ENCODE measurements around the gene TAF1B.

The TAF1B gene

DNA sequence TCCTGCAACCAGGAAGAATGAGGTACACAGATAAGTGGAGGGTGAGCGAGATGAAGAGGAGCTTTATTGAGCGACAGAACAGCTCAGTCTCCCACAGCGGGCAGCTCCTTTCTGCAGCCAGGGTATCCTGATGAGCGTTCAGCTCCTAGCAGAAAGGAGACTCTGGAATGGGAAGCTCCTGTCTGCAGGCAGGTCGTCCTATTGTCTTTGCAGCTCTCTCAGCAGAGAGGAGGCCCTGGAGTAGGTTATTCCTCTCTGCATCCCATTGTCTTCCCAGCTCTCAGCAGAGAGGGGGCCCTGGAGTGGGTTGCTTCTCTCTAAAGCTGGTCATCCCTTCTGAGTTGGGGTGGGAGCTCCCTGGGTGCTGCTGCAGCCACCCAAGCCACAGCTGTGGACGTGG is 41.2 kb downstream of the TAF1B start:
- TF ChIP-seq CEBPB (IDR thresholded peaks at IDR 0.05), result no peak
- TF ChIP-seq CREB1 (IDR thresholded peaks at IDR 0.05; ENCODE audit: low read depth), result no peak
- TF ChIP-seq REST (IDR thresholded peaks at IDR 0.05; ENCODE audit: low read depth), result no peak

DNA sequence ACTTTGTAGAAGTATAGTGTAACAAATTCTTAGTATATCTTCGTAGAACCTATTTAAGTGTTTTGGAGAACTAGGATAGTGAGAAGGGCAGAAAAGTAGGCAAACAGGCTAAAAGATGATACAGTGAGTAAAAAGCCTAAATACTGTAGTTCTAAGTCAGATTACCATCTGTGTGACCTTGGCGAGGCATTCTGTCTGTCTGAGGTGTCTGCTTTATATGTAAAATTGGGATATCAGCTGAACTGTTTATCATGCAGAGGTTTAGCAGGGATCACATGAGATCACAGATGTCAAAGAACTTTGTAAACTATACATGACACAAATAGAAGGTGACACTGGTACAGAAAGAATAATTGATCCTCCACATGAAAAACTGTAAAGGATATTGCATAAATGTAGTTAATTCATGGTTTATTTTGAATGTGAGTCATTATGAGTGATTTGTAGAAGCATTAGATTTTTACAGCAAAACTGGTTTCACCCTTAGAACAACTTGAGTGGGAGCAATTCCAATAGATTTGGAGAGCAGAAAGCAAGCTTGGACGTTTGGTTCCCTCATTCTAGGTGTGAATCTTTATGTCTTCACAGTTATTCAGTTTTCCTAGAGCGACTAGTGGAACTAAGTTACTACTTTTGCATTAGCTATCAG is 41.9 kb downstream of the TAF1B start:
- no peak for TF ChIP-seq EGR1 (IDR thresholded peaks at IDR 0.05)
- no peak for TF ChIP-seq TAF1 (IDR thresholded peaks at IDR 0.05; ENCODE audit: low read depth)
- no peak for TF ChIP-seq TCF12 (IDR thresholded peaks at IDR 0.05; ENCODE audit: low read depth)
- no peak for TF ChIP-seq RAD21 (IDR thresholded peaks at IDR 0.05; ENCODE audit: low read depth)
- TF ChIP-seq TEAD4 (IDR thresholded peaks at IDR 0.05), result no peak
- no peak for TF ChIP-seq CREB1 (IDR thresholded peaks at IDR 0.05; ENCODE audit: low read depth)
- no peak for TF ChIP-seq ZBTB7A (IDR thresholded peaks at IDR 0.05; ENCODE audit: low read depth)
- no peak for TF ChIP-seq REST (IDR thresholded peaks at IDR 0.05; ENCODE audit: low read depth)
- no peak for TF ChIP-seq YY1 (IDR thresholded peaks at IDR 0.05; ENCODE audit: low read depth)
- TF ChIP-seq NFIC (IDR thresholded peaks at IDR 0.05), result no peak
- TF ChIP-seq EP300 (IDR thresholded peaks at IDR 0.05; ENCODE audit: borderline replicate concordance), result no peak
- no peak for TF ChIP-seq CEBPB (IDR thresholded peaks at IDR 0.05)
- no peak for TF ChIP-seq FOXM1 (IDR thresholded peaks at IDR 0.05; ENCODE audit: borderline replicate concordance, low read depth)
- TF ChIP-seq USF1 (IDR thresholded peaks at IDR 0.05), result no peak
- TF ChIP-seq MAX (IDR thresholded peaks at IDR 0.05), result no peak

DNA sequence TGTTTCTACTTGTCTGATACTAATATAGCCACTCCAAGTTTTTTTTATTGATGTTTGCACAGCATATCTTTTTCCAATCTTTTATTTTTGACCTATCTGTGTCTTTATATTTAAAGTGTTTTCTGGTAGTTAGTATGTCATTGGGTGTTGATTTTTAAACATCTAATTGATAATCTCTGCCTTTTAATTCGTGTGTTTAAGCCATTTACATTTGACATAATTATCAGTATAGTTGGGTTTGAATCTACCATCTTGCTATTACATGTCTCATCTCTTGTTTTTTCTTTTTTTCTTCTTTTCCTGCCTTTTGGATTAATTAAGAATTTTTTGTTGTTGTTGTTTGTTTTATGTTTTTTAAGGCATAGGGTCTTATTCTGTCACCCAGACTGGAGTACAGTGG is 44.2 kb downstream of the TAF1B start:
- TF ChIP-seq CEBPB (IDR thresholded peaks at IDR 0.05) (no peak), CREB1 (IDR thresholded peaks at IDR 0.05; ENCODE audit: low read depth) (no peak), RAD21 (IDR thresholded peaks at IDR 0.05; ENCODE audit: low read depth) (no peak), NFIC (IDR thresholded peaks at IDR 0.05) (no peak), TCF12 (IDR thresholded peaks at IDR 0.05; ENCODE audit: low read depth) (no peak), EP300 (IDR thresholded peaks at IDR 0.05; ENCODE audit: borderline replicate concordance) (no peak), MAX (IDR thresholded peaks at IDR 0.05) (no peak), EGR1 (IDR thresholded peaks at IDR 0.05) (no peak), FOXM1 (IDR thresholded peaks at IDR 0.05; ENCODE audit: borderline replicate concordance, low read depth) (no peak), USF1 (IDR thresholded peaks at IDR 0.05) (no peak), REST (IDR thresholded peaks at IDR 0.05; ENCODE audit: low read depth) (no peak), YY1 (IDR thresholded peaks at IDR 0.05; ENCODE audit: low read depth) (no peak), TAF1 (IDR thresholded peaks at IDR 0.05; ENCODE audit: low read depth) (no peak), TEAD4 (IDR thresholded peaks at IDR 0.05) (no peak)

GRCh38 chr2:9889812-9890261 is 46.6 kb downstream of the TAF1B start:
- no peak for TF ChIP-seq YY1 (IDR thresholded peaks at IDR 0.05; ENCODE audit: low read depth)
- TF ChIP-seq TEAD4 (IDR thresholded peaks at IDR 0.05), result no peak
- TF ChIP-seq TCF12 (IDR thresholded peaks at IDR 0.05; ENCODE audit: low read depth), result no peak
- TF ChIP-seq EGR1 (IDR thresholded peaks at IDR 0.05), result no peak
- no peak for TF ChIP-seq CEBPB (IDR thresholded peaks at IDR 0.05)
- no peak for TF ChIP-seq MAX (IDR thresholded peaks at IDR 0.05)
- no peak for TF ChIP-seq CREB1 (IDR thresholded peaks at IDR 0.05; ENCODE audit: low read depth)
- TF ChIP-seq ZBTB7A (IDR thresholded peaks at IDR 0.05; ENCODE audit: low read depth), result no peak
- TF ChIP-seq RAD21 (IDR thresholded peaks at IDR 0.05; ENCODE audit: low read depth), result no peak
- TF ChIP-seq NFIC (IDR thresholded peaks at IDR 0.05), result no peak
- no peak for TF ChIP-seq TAF1 (IDR thresholded peaks at IDR 0.05; ENCODE audit: low read depth)
- TF ChIP-seq EP300 (IDR thresholded peaks at IDR 0.05; ENCODE audit: borderline replicate concordance), result no peak
- TF ChIP-seq REST (IDR thresholded peaks at IDR 0.05; ENCODE audit: low read depth), result no peak
- TF ChIP-seq USF1 (IDR thresholded peaks at IDR 0.05), result no peak
- no peak for TF ChIP-seq FOXM1 (IDR thresholded peaks at IDR 0.05; ENCODE audit: borderline replicate concordance, low read depth)

Data from Ishikawa (cell line).